ENCODE data around the gene HELZ. TPM values are rescaled to one million over a fixed set of nuclear protein-coding genes. Genes with fewer than 3 reads are reported as not detected.

Gene HELZ
- total and polyA plus RNA-seq, 2 donors (not counting 3 experiments of a cell fraction or from before 2014, with no cell fraction given), result 8.0 to 47.3 TPM

- Histone ChIP-seq H3K4me2 (ENCODE audit: insufficient read depth, low read length) (no peak overlapping the region), H3K9me3 (replicated peaks; ENCODE audit: control insufficient read depth, insufficient read depth, low read length) (no peaks in the 10 kb centered on the region), H3K9me1 (replicated peaks; ENCODE audit: control insufficient read depth, extremely low read depth, insufficient read depth, low read length) (no peaks in the 10 kb centered on the region), H3K9ac (replicated peaks; ENCODE audit: extremely low read depth, insufficient read depth, low read length) (no peak overlapping the region), H3K4me1 (ENCODE audit: control insufficient read depth, extremely low read depth, insufficient read depth, low read length) (no peaks in the 10 kb centered on the region), H3K27ac (ENCODE audit: insufficient read depth, low read depth, low read length) (no peak overlapping the region), H2AFZ (ENCODE audit: low read depth, low read length) (no peak overlapping the region), H3K36me3 (ENCODE audit: control insufficient read depth in 2 of 2, extremely low read depth in 1 of 2, insufficient read depth in 2 of 2, low read length in 2 of 2) (no peaks in the 10 kb centered on the region), H4K20me1 (replicated peaks; ENCODE audit: control insufficient read depth, extremely low read depth, insufficient read depth, low read length) (no peaks in the 10 kb centered on the region), H3K4me3 (replicated peaks in 1 of 3; ENCODE audit: insufficient read depth in 1 of 3, low read depth in 1 of 3, low read length in 3 of 3) (no peak overlapping the region), H3K27me3 (ENCODE audit: control insufficient read depth in 2 of 2, insufficient read depth in 2 of 2, low read length in 2 of 2) (no peaks in the 10 kb centered on the region), H3K79me2 (ENCODE audit: control insufficient read depth, insufficient read depth, low read length) (no peaks in the 10 kb centered on the region)
- intact Hi-C loops (cut with micrococcal nuclease), result no loop called here
- no TSS peak for BruUV-seq (replicated peaks)
- dilution Hi-C loops (cut with MboI; ENCODE audit: extremely low pct_ligation_motif_present, low sequenced_read_pairs), result no loop called here
- POLR2A ChIA-PET, result interaction anchor here (0.6 kb wide), 1 partner anchor 295 kb away, joined by 4 read pairs; no protein-coding TSS in a partner anchor
- no peak for DNase-seq (ENCODE audit: low read depth, low spot score)
- CTCF ChIA-PET, result interaction anchor here (1.5 kb wide), 1 partner anchor 12 kb away, joined by 4 read pairs; no protein-coding TSS in a partner anchor
- no peak for TF ChIP-seq POLR2A (IDR thresholded peaks at IDR 0.05; ENCODE audit: low read depth, low read length)
- TF ChIP-seq MYC (IDR thresholded peaks at IDR 0.05; ENCODE audit: low read depth, low read length), result no peak
- no peak for FAIRE-seq
Measured at GRCh38 chr17:67032382-67032781, 212.6 kb downstream of the HELZ start.

DNA sequence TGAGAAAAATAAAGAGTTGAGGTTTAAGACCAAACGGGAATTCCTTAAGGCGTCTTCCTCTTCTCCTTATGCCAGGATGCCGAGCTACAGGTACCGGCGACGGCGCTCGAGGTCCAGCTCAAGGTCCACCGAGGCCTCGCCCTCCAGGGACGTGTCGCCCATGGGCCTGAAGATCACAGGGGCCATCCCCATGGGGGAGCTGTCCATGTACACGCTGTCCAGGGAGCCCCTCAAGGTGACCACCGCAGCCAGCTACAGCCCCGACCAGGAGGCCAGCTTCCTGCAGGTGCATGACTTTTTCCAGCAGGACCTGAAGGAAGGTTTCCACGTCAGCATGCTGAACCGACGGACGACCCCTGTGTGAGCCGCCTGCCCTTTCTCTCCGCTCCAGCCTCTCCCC is 214.4 kb downstream of the HELZ start:
- H3K4me2 ChIP-seq (ENCODE audit: insufficient read depth, low read length), result no peak overlapping the region
- H3K9me3 ChIP-seq (replicated peaks; ENCODE audit: control insufficient read depth, insufficient read depth, low read length), result no peaks in the 10 kb centered on the region
- no peaks in the 10 kb centered on the region for H3K27me3 ChIP-seq (ENCODE audit: control insufficient read depth in 2 of 2, insufficient read depth in 2 of 2, low read length in 2 of 2)
- ChIA-PET POLR2A (interaction anchor here (0.5 kb wide), 1 partner anchor 117 kb away, joined by 3 read pairs; no protein-coding TSS in a partner anchor), CTCF (interaction anchor here (0.6 kb wide), 1 partner anchor 11 kb away, joined by 3 read pairs; no protein-coding TSS in a partner anchor)
- no TSS peak for BruUV-seq (replicated peaks)
- intact Hi-C loops (cut with micrococcal nuclease) (no loop called here), dilution Hi-C loops (cut with MboI; ENCODE audit: extremely low pct_ligation_motif_present, low sequenced_read_pairs) (no loop called here)
- TF ChIP-seq GATA2 (IDR thresholded peaks at IDR 0.05; ENCODE audit: insufficient read depth, insufficient read length, low read depth, low read length), result no peak
- no peaks in the 10 kb centered on the region for H3K4me1 ChIP-seq (ENCODE audit: control insufficient read depth, extremely low read depth, insufficient read depth, low read length)
- no peak overlapping the region for H3K4me3 ChIP-seq (replicated peaks in 1 of 3; ENCODE audit: insufficient read depth in 1 of 3, low read depth in 1 of 3, low read length in 3 of 3)
- DNase-seq (ENCODE audit: low read depth, low spot score) (no peak), FAIRE-seq (no peak)
- H3K9me1 ChIP-seq (replicated peaks; ENCODE audit: control insufficient read depth, extremely low read depth, insufficient read depth, low read length), result no peaks in the 10 kb centered on the region
- H3K36me3 ChIP-seq (ENCODE audit: control insufficient read depth in 2 of 2, extremely low read depth in 1 of 2, insufficient read depth in 2 of 2, low read length in 2 of 2), result no peaks in the 10 kb centered on the region
- no peaks in the 10 kb centered on the region for H3K79me2 ChIP-seq (ENCODE audit: control insufficient read depth, insufficient read depth, low read length)
- H4K20me1 ChIP-seq (replicated peaks; ENCODE audit: control insufficient read depth, extremely low read depth, insufficient read depth, low read length), result no peaks in the 10 kb centered on the region
- H3K27ac ChIP-seq (ENCODE audit: insufficient read depth, low read depth, low read length), result no peak overlapping the region
- H2AFZ ChIP-seq (ENCODE audit: low read depth, low read length), result no peak overlapping the region
- no peak overlapping the region for H3K9ac ChIP-seq (replicated peaks; ENCODE audit: extremely low read depth, insufficient read depth, low read length)
